GM21367 (cell line): ENCODE measurements around the gene COBL.

Experiments
- ATAC-seq: cut with Tn5 transposase; IDR thresholded peaks from one replicate; pipeline ENCODE4 v1.9.1; 2021; ENCODE audit not compliant: unreplicated experiment

COBL gene

DNA sequence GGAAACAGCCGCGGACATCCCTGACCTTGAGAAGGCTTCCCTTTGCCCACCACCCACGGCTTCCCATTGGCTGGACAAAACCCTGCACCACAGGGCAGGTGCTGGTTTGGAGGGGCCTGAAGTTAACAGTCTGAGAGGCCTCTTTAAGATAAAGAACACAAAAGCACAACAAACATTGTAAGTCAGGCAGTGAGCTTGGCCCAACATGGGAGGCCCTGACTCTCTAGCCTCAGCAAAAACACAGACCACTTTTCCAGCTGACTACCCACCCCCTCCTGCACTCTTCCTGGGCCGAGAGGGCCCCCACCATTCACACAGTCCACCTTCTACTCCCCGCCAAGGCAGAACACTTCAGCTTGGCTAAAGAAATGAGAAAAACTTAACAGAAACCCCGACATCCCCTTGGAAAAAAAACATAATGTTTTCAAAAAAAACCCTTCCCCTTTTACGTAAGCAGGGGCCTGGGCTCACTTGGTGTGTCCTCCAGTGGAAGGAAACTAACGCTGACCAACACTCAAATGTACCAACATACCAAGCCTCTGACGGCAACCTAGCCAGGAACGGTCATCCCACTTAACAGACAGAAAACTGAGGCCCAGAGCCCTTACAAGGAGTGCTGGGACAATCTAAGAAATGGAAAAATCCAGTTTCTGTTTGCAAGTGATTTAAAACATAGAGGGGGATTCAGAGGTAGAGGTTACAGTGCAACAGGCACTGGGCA lies 80.9 kb downstream of the COBL start:
- ATAC-seq, result no peak

DNA sequence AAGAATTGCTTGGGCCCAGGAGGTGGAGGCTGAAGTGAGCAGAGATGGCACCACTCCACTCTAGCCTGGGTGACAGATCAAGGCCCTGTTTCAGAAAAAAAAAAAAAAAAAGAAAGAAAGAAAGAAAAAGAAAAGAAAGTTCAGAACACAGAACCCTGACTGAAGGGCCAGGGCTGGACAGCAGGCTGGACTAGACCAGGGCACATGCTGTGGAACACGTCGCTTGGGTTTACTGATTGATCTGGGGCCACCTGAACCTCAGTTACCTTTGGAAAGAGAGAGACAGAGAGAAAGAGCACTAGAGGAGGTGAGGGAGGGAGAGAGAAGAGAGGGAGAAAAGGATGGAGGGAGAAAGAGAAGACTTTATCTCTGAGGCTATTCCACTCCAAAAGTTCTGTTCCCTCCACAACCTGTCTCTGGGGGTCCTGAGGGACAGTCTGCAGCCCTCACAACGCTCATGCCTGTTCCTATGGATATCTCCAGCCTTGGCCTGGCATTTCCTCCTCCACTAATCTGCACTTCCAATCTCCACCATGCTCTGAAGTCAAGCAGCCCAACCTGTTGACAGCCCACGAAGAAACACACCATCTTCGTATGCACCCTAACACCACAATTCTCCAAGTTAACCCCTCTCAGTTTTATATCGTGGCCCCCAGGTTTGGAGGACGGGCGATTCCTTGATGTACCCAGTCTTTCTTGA lies 81.8 kb downstream of the COBL start:
- ATAC-seq, result no peak

DNA sequence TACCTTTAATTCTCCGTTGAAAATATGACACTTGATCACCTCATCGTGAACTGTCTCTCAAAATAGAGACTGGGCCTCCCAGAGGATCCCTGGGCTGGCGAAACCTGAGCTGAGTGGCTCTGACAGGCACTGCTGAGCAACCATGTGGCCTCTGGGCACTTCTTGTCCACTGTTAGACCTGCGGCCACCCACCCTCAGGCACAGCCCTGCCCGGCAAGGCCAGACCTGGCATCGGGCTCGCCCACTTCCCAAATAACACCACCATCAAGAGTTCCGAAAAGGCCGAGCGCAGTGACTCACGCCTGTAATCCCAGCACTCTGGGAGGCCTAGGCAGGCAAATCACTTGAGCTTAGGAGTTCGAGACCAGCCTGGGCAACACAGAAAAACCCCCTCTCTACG lies 82.5 kb downstream of the COBL start:
- no peak for ATAC-seq

DNA sequence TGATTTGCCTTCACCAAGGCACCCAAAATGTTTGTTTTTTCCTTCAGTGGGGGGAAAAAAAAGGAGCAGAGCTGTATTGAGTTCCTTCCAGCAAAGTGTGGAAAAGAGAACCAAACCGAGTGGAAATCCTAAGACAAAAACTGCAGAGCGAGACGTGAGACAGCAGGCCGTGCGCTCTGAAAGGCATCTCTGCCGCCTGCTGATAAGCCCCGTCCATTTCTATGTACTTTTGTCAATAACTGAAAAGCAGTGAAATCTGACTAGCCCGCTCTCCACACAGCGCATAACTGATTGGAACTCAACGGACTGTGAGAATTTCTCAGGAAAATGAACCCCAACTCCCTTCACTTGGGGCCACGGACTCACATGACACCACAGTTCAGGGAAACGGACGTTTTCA lies 83.2 kb downstream of the COBL start:
- no peak for ATAC-seq

DNA sequence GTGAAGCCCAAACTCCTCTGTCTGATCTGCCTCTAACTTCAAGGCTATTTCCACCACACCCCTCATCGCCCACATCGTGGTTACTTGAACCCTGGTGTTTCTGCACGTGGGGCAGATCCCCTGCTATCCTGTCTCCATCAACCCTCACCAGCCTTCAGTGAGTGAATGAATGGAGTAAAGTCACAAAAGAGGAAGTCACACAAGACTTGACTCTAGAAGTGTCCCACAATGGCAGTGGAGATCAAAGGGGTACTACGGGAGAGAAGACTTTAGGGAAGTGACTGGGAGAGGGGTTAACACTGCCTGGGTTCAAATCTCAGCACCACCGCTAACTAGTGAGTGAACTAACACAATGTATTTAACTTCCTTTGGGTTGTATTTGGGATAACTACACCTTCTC lies 85.9 kb downstream of the COBL start:
- no peak for ATAC-seq

DNA sequence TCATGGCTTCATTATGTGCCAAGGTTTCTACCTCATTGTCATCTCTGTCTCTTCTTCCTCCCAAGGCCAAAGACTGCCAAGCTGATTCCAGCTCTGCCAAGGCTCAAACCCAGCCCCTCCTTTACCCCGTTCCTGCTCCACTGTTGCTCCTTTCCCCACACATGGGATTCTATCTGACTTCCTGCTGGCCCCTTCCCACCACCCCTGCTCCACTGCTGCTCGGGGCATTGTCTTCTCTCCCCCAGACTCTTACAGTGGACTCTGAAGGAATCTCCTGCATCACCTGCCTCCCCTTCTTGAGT lies 86.3 kb downstream of the COBL start:
- no peak for ATAC-seq

DNA sequence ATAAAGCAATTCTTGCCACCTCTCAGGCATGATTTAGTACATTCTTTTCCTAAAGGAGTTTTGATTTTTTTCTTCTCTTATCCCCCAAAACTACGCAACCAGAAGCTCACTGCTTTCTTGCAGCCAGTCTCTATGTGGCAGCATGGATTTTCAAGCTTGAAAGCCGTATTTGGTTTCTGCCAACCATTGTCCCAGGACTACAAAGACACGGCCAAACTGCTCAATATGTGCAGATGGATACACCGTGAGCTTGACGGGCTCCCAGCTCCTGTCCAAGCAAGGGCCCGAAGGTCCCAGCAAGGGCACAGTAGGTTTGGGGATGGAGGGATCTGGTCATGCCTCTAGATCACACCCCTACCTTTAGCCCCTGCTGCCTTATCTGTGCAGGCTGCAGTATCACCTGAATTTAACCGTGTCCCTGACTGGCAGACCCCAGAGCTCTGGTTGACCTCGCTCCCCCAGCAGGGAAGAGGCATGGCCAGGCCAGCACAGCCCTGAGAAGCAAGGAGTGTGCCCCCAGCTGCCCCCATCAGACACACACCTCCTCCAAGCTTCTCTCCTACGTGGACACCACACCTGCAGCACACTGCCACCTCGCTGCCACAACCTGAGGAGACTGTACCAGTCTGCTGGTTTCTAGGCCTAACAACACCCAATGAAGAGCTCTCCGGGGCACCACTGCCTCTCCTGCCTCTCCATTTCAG lies 86.8 kb downstream of the COBL start:
- no peak for ATAC-seq

DNA sequence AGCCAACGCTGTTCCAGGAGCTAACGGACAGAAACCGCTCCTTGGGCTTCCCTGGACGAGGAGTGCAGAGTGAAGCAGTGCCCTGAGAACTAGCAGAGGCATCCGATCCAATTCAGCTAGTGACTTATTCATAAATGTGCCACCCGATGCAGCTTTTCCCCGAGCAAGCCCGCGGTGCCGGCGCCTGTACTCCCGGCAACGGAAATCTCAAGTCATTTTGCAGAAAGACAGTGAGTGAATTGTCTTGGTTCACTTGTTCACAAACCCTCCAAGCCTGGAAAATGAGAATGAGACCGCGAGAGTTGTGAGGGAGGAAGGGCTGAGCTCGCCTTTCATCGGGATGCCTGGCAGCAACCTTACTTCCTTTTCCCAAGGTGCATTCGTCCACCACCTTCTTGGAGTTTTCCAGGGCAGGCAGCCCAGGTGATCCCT lies 87.5 kb downstream of the COBL start:
- ATAC-seq, result no peak

DNA sequence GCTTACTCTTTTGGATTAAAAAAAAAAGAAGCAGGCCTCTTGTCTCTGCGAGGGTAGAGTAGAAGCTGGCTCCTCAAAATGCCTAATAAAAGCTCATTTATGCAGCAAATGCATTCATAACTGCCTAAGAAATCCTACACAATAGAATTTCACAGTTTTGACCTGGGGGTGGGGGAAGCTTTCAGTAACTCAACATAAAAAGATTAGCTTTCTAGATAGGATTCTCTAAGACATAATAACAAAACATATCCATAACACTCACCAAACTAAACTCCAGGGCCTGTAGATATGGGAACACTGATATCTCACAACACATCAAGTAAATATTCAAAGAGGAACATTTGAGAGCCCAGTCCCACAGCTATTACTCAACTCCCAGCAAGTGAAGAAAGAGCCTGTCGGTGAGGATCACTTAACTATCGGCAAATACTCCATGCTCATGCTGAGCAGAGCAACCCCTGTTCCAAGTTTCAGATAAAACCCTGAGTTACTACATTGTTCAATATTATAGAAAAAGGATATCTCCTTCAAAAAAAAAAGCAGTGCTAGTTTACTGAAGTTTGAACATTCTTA lies 88.1 kb downstream of the COBL start:
- no peak for ATAC-seq

DNA sequence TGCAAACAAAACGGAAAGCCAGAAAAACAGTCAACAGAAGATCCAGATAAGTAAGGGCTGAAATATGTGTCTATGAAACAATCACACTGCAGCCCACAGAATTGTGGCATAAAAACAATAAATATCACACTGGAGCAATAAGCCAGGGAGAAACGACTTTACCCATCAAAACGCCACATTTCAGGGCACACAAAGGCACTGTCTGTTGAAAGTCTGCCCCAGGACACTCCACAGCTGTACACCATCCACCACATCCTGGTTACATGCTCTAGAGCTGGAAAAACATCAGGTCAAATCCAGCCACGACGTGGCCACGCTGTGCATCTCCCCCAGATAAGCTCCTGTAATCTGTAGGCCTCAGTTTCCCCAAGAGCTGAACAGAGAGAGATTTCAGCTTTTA lies 88.7 kb downstream of the COBL start:
- ATAC-seq, result no peak

DNA sequence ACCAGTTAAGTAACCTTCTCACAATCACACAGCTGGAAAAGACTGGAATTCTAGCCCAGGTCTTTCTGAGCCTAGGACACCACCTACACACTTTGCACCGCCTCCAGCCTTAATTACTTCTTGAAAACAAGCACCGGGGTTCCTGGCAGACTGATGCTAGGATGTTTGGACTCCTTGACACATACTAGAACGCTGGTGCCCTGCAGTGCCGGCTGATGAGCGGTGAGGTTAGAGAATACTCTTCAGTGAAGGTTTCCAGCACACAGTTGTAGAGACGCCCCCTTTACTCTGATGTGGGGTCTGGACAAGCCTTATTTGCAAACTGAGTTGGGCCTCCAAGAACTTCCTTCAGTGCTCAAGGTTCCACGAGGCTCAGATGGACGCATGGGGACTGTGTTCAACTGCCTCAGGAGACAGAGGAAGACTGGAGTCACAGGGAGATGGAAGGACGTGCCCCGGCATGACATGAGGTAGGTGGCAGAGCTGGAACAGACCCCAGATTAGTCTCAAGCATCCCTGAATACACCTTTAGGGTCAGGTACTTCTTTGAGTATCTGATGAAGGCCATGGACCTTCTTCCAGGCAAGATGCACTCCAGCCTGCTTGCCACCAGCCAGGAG lies 89.6 kb downstream of the COBL start:
- ATAC-seq, result no peak

DNA sequence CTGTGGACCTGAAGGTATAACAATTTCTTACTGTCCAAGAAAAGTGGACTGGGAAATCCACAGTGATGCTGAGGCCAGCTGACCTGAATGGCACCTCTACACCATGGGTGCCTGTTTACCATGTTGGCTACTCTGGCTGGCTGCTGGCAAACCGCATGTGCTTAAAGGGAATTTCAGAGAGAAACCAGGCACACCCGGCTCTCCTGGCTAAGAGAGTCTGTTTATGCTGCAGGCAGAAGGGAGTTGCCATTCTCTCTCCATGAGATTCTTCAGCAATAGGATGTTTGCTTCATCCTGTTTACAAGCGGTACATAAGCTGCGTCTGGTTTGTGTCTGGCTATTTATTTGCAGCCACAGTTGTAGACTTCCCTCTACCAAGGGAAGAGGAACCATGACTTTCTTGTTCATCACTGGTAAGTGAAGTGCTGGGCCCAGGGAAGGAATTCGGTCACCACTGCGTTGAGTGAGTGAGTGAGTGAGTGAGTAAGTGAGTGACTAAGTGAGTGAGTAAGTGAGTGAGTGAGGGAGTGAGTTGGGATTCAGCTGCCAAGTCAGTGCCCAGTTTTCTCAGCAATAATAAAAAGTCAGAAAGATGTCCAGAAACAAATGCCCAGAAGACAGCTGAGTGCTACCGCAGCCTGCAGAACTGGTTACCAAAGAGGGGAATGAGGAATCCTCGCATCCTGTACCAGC lies 90.4 kb downstream of the COBL start:
- ATAC-seq, result no peak

DNA sequence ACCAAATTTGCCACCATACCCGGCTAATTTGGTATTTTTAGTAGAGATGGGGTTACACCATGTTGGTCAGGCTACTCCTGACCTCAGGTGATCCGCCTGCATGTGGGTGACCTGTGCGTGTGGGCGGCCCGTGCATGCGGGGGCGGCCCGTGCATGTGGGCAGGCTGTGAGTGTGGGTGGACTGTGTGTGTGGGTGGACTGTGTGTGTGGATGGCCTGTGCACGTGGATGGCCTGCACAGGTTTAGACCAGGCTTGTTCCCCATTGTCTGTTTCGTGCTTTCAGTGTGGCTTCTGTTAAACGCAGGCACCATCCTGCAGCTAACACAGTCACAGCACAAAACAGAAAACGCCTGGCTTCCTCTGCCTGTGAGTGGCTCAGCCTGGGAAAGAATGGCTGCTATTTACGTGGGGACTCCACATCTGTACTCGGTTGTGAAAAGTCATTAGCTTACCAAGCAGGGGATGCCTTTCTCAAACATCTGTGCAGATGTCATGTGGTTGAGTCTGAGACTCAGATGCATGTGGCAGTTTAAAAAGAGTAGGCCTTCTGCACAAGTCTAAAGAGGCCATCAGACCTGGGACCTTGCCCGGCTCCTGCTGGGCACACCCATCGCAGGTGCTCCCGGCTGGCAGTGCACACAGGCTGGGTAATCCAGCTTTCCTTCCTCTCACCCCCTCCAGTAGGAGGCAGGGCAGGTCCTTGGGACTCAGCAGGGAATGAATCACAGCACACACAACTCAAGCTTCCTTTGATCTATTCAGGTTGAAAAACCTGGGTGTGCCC lies 91.6 kb downstream of the COBL start:
- ATAC-seq, result no peak

DNA sequence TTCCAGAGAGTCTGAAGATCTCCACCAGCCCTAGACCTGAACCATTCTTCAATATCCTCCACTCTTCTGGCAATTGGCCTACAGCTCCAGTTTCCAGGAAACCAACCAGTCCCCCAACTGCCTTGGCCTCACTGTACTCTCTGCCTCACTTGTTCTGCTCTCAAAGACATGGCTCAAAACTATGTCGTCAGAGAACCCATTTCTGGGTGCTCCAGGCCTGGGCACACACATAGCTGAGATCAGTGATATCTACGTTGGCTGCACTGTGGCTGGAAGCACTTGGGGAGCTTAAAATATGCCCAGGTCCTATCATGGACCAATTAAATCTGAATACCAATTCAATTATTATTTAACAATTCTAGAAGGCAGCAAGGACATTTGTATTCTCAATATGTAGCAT lies 93.1 kb downstream of the COBL start:
- ATAC-seq, result no peak

DNA sequence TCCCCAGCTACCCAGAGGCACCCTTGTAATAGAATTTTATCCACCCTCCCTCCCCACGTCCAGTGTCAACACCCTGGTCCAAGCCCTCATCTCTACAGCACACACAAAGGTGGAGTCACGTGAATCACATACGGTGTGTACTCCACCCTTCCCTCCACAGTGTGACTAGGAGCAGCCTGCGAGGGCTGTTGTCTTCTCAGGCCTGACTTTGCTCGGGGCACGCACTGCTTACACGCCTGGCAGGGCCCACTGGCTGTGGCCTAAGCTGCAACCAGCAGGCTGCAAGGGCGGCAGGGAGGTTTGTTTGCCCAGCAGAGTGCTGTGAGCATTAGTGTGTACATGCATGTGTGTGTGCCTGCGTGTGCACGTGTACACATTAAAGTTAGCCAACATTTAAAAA lies 93.7 kb downstream of the COBL start:
- ATAC-seq, result no peak

DNA sequence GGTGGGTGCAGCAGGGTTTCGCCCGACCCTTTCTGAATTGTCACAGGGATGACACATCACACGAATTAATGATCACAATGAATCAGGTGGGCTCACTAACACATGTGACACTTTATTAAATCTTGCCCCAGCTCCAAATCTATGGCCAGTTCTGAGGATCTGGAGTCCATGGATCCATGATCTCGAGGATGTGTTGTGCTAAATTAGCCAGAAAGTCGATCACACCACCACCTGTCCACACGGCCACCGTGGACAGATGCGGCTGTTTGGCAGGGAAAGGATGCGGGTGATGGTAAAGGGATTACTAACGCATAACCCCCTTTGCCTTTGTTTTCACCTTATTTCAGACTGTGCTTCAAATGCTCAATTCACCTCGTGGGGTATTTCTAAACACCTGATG lies 96.4 kb downstream of the COBL start:
- ATAC-seq, result no peak

DNA sequence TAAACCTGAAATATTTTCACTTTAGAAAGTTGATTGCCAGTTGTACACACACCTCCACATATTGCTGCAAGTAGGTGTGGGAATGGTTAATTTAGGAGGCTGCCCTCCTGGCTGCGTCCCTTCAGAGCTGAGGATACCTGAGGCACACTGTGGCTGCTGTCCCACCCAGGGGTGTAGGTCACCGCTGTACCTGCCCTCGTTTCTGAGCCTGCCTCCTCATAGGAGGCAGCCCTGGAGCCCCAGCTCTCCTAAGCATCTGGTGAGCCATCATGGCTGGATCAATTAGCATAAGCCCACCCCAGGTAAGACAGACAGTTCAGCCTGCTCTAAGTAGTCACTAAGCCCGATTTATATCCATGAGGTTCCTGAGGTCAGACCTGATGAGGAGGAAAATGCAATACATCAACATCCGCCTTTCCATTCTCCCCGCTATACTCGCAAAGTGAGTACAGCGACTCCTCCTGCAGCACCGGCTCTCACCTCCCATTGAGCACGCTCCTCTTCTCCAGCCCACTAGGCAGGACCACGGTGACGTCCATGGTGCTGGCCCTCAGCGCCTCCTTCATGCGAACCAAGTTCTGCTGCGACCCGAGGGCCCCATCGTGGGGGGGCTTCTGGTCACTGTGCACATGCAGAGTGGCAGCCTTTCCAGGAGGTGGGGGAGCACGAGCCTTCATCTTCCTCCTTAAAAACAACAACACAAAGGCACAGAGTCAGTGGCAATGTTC lies 97.2 kb downstream of the COBL start:
- no peak for ATAC-seq

DNA sequence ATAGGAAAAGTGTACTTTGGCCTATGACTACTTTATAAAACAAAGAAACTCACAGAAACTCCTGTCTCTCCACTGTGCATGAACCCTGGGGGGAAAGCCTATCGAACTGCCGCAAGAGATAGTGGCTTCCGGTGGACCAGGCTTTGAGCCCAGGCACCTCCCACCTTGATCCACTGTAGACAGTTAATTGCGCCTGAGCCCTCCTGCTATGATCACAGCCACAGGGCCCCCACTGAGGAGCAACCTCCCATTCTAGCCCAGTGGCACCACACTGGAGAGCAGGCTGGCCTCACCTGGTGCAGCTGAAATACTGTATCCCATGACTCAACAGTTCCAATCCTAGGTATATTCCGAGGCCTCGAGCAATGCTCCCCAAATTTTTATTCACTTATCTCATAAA lies 98.8 kb downstream of the COBL start:
- no peak for ATAC-seq

DNA sequence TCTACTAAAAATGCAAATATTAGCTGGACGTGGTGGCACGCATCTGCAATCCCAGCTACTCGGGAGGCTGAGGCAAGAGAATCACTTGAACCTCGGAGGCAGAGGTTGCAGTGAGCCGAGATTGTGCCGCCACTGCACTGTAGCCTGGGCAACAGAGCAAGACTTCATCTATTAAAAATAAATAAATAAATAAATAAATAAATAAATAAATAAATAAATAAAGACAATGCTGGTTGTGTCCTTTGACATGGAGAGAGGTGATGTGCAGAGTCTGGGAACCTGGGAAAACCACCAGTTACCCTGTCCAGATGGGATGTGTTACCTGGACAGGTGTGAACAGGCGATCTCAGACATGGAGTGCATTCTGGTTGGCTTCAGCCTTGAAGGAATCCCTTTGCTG lies 102.5 kb downstream of the COBL start:
- ATAC-seq, result no peak

DNA sequence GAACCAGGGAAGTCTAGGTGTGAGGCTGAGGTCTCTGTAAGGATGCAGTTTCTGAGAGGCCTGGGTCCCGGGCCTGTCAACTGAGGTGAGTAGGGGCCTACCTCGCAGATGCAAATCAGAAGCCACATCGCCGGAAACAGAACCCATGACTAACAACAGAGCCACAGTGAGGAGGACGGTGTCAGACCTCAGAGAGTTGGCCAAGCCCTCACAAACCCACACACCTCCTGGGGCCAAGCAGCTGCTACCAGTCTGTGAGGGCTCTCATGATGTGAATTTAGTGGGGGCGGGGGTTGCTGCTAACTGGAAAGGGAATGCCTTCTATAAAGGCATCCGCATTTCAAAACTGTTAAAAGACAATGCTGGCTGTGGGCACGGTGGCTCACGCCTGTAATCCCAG lies 103.0 kb downstream of the COBL start:
- no peak for ATAC-seq
